Heart left ventricle (tissue), 13 donors: ENCODE data around the gene GPBP1L1.

Experiments
- POLR2A ChIP-seq, 2 donors: fragments of 450-650 bp; IDR thresholded peaks; one replicate each; pipeline ENCODE4 v1.6.1; 2017; ENCODE audit warnings: antibody characterized with exemption in 2 of 2, mild to moderate bottlenecking in 2 of 2, moderate library complexity in 2 of 2
- TF ChIP-seq, protein P1 (sequence below), 12 donors: fragments of 200-600 bp; sonication (generic) in 4 of 12; IDR thresholded peaks; one replicate each; pipeline versions ENCODE4 v1.5.0 to v1.8.0; 2018 to 2022; ENCODE audit warnings: antibody characterized with exemption in 12 of 12, mild to moderate bottlenecking in 5 of 12
- donor health status: ischemic (EF 13 %, LVEDD 7.1; RV severe dilation, severe dysfunction).
- donor health status: DM: no; HTN: yes; CAD: no.
- donor health status: DM: no; HTN: no; CAD: no.
- donor health status: ischemic (EF 25% LVEDD 6.9; RV normal size, moderate dysfunction).
- donor health status: ischemic (EF 25% LVEDD 5.7; RV mildly dilated, moderate dysfunction).
- donor health status: ischemic (EF 35%, LVEDD 5.7; RV mildly dilated, moderate dysfunction).
- donor health status: nonischemic (EF 11% LVEDD 7.7; RV severe dilation, severe dysfunction).
- donor health status: DM: yes; HTN: yes; CAD: no.
- donor health status: PGD.
- donor health status: ischemic (EF 29% LVEDD 5.4; RV normal size, mild dysfunction).
- donor health status: nonischemic (EF 23%, LVEDD 6.1; RV moderate dilation, normal function).

GRCh38 chr1:45643321-45643720, 43.0 kb downstream of the GPBP1L1 start:
- TF ChIP-seq, protein P1, sequence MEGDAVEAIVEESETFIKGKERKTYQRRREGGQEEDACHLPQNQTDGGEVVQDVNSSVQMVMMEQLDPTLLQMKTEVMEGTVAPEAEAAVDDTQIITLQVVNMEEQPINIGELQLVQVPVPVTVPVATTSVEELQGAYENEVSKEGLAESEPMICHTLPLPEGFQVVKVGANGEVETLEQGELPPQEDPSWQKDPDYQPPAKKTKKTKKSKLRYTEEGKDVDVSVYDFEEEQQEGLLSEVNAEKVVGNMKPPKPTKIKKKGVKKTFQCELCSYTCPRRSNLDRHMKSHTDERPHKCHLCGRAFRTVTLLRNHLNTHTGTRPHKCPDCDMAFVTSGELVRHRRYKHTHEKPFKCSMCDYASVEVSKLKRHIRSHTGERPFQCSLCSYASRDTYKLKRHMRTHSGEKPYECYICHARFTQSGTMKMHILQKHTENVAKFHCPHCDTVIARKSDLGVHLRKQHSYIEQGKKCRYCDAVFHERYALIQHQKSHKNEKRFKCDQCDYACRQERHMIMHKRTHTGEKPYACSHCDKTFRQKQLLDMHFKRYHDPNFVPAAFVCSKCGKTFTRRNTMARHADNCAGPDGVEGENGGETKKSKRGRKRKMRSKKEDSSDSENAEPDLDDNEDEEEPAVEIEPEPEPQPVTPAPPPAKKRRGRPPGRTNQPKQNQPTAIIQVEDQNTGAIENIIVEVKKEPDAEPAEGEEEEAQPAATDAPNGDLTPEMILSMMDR (IDR thresholded peaks at IDR 0.05), result no peak
- TF ChIP-seq POLR2A (IDR thresholded peaks at IDR 0.05), result no peak
